Measurements from ENCODE around the gene ARHGAP27. TPM values are rescaled to one million over a fixed set of nuclear protein-coding genes. Genes with fewer than 3 reads are reported as not detected.

ARHGAP27 gene
- total and polyA plus RNA-seq, 12 donors = 15.2 to 65.8 (median 25.3) TPM

- no peak for TF ChIP-seq CTCF (IDR thresholded peaks at IDR 0.05)
- no peaks in the 10 kb centered on the region for H3K9me3 ChIP-seq
- peaks cover 0 to 27% (median 10%) of the 10 kb centered on the region in 9 donors for H3K36me3 ChIP-seq
- peak overlapping the region in 6 of 10 donors; percentile 2 to 73 (median 41) for H3K4me3 ChIP-seq
- no peaks in the 10 kb centered on the region for H3K27me3 ChIP-seq
- WGBS, 2 donors = 46% methylated on average over 11 of the region's 11 CpGs
- DNase-seq = no peak
- intact Hi-C loops (cut with DNase I) = no loop called here
- ATAC-seq = peak in 2 of 8 donors; percentile 14 to 18
- H3K4me1 ChIP-seq = peaks cover 22 to 88% (median 72%) of the 10 kb centered on the region in 9 donors
- peak overlapping the region in 9 of 10 donors; percentile 54 to 97 (median 74) for H3K27ac ChIP-seq
Measured at GRCh38 chr17:45408611-45409421, 23.9 kb downstream of the ARHGAP27 start.

- no peaks in the 10 kb centered on the region for H3K27me3 ChIP-seq
- DNase-seq (no peak), ATAC-seq (no peak)
- no peaks in the 10 kb centered on the region for H3K9me3 ChIP-seq
- peaks cover 0 to 54% (median 18%) of the 10 kb centered on the region in 9 donors for H3K36me3 ChIP-seq
- no peak for TF ChIP-seq CTCF (IDR thresholded peaks at IDR 0.05)
- H3K27ac ChIP-seq = no peak overlapping the region
- intact Hi-C loops (cut with DNase I) = no loop called here
- no peak overlapping the region for H3K4me3 ChIP-seq
- peaks cover 10 to 61% (median 46%) of the 10 kb centered on the region in 9 donors for H3K4me1 ChIP-seq
- WGBS, 2 donors = 89 to 91% methylated on average over 7 of the region's 7 CpGs
Measured at GRCh38 chr17:45406107-45406506, 26.6 kb downstream of the ARHGAP27 start.

GRCh38 chr17:45405250-45406086, 27.2 kb downstream of the ARHGAP27 start:
- Histone ChIP-seq H3K9me3 (no peaks in the 10 kb centered on the region), H3K27ac (no peak overlapping the region), H3K27me3 (no peaks in the 10 kb centered on the region), H3K4me3 (peak overlapping the region in 3 of 10 donors; percentile 11 to 17 (median 11)), H3K4me1 (peaks cover 6 to 55% (median 40%) of the 10 kb centered on the region in 9 donors), H3K36me3 (peaks cover 0 to 61% (median 22%) of the 10 kb centered on the region in 9 donors)
- no peak for TF ChIP-seq CTCF (IDR thresholded peaks at IDR 0.05)
- DNase-seq = no peak
- intact Hi-C loops (cut with DNase I) = no loop called here
- WGBS, 2 donors = 52 to 60% methylated on average over 47 to 48 of the region's 48 CpGs
- ATAC-seq = peak in 2 of 8 donors; percentile 4 to 8

GRCh38 chr17:45404870-45405249, 27.8 kb downstream of the ARHGAP27 start:
- WGBS, 2 donors = 61 to 68% methylated on average over 11 to 14 of the region's 14 CpGs
- no peak for DNase-seq
- H3K4me1 ChIP-seq = peaks cover 6 to 49% (median 35%) of the 10 kb centered on the region in 9 donors
- no peaks in the 10 kb centered on the region for H3K27me3 ChIP-seq
- TF ChIP-seq CTCF (IDR thresholded peaks at IDR 0.05) = no peak
- ATAC-seq = no peak
- H3K27ac ChIP-seq = no peak overlapping the region
- H3K4me3 ChIP-seq = no peak overlapping the region
- no peaks in the 10 kb centered on the region for H3K9me3 ChIP-seq
- peaks cover 0 to 67% (median 22%) of the 10 kb centered on the region in 9 donors for H3K36me3 ChIP-seq
- intact Hi-C loops (cut with DNase I) = no loop called here
